GM10266 (cell line): ENCODE results near the gene TLR4.

Experiments
- DNase-seq: peaks from one replicate; pipeline ENCODE4 v3.0.0; 2012; ENCODE audit errors: extremely low spot score
- CTCF ChIP-seq: IDR thresholded peaks from 2 replicates; pipeline ENCODE4 v1.5.1; 2012; ENCODE audit warnings: mild to moderate bottlenecking, low read depth; ENCODE audit not compliant: control insufficient read depth, insufficient read depth; ENCODE audit errors: missing control alignments

Gene TLR4

DNA sequence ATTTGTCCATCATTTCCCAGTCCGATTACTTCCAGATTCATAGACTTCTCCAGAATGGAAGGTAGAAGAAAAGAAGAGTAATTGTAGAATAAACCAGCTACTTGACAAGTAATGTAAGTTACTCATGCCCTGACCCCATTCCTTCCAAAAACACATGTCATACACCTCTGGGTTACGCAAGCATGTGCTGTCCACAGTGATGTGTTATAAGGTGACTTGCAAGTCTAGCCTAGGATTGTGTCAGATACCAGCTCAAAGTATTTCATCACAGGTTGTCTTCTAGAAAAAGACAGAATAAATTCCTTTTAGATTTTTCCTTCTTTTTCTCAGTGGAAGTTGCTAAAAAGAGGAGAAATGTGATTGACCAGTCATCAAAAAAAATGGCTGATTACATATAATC, 8.0 kb upstream of the TLR4 start:
- TF ChIP-seq CTCF = no peak
- DNase-seq = no peak

GRCh38 chr9:117697046-117697445, 7.2 kb upstream of the TLR4 start:
- no peak for DNase-seq
- TF ChIP-seq CTCF = no peak

- DNase-seq = no peak
- no peak for TF ChIP-seq CTCF
Measured at GRCh38 chr9:117703537-117703936, 666 bp upstream of the TLR4 start.

- no peak for DNase-seq
Measured at GRCh38 chr9:117704597-117704996, 394 bp downstream of the TLR4 start.

DNA sequence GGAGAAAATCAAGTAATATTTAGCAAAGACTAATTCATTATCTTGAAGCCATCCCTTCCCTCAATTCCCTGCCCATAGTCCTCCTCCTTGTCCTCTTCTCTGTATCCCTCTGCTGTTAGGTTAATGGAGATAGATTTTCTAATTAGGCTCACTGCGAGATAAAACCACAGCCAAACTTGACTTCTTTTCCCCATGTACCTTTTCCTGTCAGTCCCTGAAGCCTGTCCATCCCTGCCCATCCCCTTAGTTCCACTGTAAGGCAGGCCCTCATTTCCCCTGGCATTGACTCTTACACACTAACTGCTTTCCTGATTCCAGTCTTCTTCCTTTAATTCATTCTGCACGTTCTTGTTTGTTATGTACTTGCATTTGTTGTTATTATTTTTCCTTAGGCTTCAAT, 1.2 kb downstream of the TLR4 start:
- no peak for DNase-seq
- TF ChIP-seq CTCF = no peak

More at GRCh38 chr9:117704597-117704996, 394 bp downstream of the TLR4 start:
- TF ChIP-seq CTCF = no peak

GRCh38 chr9:117706421-117707116, 2.4 kb downstream of the TLR4 start:
- TF ChIP-seq CTCF = no peak
- no peak for DNase-seq

DNA sequence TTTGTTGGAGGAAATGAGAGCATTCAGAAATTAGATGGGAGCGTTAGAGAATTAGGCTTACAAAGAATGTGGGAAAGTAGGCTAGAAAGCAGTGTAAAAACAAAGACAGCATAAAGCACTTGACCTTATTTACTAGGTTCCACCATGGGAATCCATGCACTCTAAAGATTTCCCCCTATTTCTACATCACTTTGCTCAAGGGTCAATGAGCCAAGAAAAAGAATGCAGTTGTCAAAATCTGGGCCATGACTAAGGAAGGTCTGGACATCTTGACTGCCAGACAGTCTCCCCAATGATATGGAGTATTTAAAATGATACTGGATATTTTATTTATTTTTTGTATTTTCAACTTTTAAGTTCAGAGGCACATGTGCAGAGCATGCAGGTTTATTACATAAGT, 3.4 kb downstream of the TLR4 start:
- no peak for DNase-seq
- no peak for TF ChIP-seq CTCF
